Measurements from ENCODE around the gene TXNRD2.

GRCh38 chr22:19870153-19871022, 71.2 kb downstream of the TXNRD2 start:
- TF ChIP-seq CTCF (IDR thresholded peaks at IDR 0.05) (no peak), POLR2A (IDR thresholded peaks at IDR 0.05) (no peak)
